ENCODE data around the gene SHOC2.

Gene SHOC2

DNA sequence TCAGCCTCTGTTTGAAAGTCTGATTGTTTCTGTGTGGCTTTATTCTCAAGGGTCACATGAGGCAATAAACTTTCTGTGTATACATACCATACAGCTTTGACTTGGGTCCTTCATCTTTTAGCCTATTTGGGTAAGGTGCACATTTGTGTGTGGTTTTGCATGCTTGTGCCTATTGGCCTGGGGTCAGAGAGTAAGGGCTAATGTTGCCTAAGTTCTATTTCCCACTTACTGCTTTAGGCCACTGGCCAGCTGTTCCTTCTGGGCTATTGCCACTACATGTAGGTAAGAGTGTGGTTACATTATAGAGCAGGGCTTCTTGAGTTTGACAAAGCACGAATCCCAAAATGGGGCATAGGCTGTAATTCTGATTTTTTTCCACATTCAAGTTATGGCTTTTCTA is 22.2 kb upstream of the SHOC2 start:
- Mint-ChIP-seq H3K4me1 (no peaks in the 10 kb centered on the region), H3K36me3 (ENCODE audit: low read depth) (peaks cover 61% of the 10 kb centered on the region), H3K9me3 (no peaks in the 10 kb centered on the region), H3K27ac (no peak overlapping the region), H3K27me3 (ENCODE audit: low read depth, poor library complexity) (no peaks in the 10 kb centered on the region), H3K4me3 (no peak overlapping the region)
- no peak for DNase-seq
- TF ChIP-seq, protein P1, sequence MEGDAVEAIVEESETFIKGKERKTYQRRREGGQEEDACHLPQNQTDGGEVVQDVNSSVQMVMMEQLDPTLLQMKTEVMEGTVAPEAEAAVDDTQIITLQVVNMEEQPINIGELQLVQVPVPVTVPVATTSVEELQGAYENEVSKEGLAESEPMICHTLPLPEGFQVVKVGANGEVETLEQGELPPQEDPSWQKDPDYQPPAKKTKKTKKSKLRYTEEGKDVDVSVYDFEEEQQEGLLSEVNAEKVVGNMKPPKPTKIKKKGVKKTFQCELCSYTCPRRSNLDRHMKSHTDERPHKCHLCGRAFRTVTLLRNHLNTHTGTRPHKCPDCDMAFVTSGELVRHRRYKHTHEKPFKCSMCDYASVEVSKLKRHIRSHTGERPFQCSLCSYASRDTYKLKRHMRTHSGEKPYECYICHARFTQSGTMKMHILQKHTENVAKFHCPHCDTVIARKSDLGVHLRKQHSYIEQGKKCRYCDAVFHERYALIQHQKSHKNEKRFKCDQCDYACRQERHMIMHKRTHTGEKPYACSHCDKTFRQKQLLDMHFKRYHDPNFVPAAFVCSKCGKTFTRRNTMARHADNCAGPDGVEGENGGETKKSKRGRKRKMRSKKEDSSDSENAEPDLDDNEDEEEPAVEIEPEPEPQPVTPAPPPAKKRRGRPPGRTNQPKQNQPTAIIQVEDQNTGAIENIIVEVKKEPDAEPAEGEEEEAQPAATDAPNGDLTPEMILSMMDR (IDR thresholded peaks at IDR 0.05), result no peak

DNA sequence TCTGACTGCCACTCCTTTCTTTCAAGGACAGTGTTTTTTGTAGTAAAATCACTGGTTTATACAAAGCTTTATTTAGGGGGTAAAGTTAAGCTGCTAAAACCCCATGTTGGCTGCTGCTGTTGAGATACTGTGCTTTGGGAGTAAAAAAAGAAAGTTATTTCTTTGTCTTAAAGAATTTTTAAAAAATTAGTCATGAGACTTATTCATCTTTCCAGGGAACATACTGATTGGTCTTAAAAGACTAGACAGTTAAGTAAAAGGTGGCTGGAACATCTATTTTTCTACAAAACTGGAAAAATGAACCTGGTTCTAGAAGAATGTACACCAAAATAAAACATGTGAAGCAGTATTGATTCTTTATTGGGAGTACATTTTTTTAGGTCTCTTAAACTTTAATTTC is 21.0 kb upstream of the SHOC2 start:
- Mint-ChIP-seq H3K27ac (no peak overlapping the region), H3K27me3 (ENCODE audit: low read depth, poor library complexity) (no peaks in the 10 kb centered on the region), H3K9me3 (no peaks in the 10 kb centered on the region), H3K4me3 (no peak overlapping the region), H3K4me1 (peaks cover 4% of the 10 kb centered on the region), H3K36me3 (ENCODE audit: low read depth) (peaks cover 65% of the 10 kb centered on the region)
- TF ChIP-seq, protein P1 (IDR thresholded peaks at IDR 0.05), result no peak
- DNase-seq, result no peak

DNA sequence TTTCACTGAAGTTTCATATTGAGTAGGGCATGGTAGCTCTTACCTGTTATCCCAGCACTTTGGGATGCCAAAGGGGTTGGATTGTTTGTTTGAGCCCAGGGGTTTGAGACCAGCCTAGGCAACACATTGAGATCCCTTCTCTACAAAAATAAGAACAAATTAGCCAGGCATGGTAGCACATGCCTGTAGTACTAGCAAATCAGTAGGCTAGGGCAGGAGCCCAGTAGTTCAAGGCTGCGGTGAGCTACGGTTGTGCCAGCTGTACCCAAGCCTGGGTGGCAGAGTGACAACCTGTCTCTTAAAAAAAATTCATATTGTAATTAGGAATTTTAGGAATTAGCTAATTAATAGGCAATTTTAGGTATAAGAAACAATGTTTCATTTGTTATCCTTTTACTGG is 18.4 kb upstream of the SHOC2 start:
- no peaks in the 10 kb centered on the region for H3K9me3 Mint-ChIP-seq
- no peak overlapping the region for H3K27ac Mint-ChIP-seq
- H3K36me3 Mint-ChIP-seq (ENCODE audit: low read depth), result peaks cover 68% of the 10 kb centered on the region
- peaks cover 5% of the 10 kb centered on the region for H3K4me1 Mint-ChIP-seq
- DNase-seq, result no peak
- H3K4me3 Mint-ChIP-seq, result no peak overlapping the region
- no peaks in the 10 kb centered on the region for H3K27me3 Mint-ChIP-seq (ENCODE audit: low read depth, poor library complexity)
- TF ChIP-seq, protein P1 (IDR thresholded peaks at IDR 0.05), result no peak

DNA sequence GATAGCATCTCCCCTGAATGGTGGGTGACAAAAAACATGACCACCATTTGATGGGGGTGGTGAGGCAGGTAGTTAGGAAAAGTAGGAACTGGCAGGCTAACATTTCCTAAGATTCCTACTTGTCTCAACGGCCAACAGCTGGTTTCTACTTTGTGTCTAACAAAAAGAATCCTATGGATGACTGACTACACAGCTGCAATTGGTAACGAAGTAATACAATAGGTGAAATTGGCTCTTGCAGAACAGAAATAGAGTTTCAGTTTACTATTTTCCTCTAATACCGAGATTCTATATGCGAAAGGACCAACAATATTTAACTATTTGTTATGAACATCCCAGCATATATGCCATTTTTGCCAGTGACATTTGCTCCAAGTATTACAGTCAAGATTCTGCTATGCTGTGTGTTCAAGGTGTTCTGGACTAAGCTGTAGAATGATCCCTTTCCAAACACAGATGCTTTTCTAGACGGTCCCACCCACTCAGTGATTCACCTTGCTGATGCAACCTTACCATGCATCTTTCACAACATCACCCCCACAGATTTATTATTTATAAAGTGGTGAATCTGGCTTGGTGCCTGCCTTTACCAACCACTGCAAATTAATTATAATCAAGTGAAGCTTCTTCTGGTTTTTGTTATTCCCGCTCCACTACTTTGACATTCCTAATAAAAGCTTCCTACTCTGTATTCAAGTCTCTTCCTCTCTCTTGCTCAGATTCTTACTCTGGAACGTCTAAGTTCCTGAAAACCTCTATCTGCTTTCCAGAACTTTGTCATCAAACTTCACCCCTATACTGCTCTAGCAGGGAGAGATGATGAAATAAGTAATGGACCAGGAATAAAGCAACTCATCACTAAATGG is 17.2 kb upstream of the SHOC2 start:
- Mint-ChIP-seq H3K27me3 (ENCODE audit: low read depth, poor library complexity) (no peaks in the 10 kb centered on the region), H3K4me1 (peaks cover 5% of the 10 kb centered on the region), H3K27ac (no peak overlapping the region), H3K4me3 (no peak overlapping the region), H3K9me3 (no peaks in the 10 kb centered on the region), H3K36me3 (ENCODE audit: low read depth) (peaks cover 68% of the 10 kb centered on the region)
- DNase-seq, result no peak
- TF ChIP-seq, protein P1 (IDR thresholded peaks at IDR 0.05), result no peak

DNA sequence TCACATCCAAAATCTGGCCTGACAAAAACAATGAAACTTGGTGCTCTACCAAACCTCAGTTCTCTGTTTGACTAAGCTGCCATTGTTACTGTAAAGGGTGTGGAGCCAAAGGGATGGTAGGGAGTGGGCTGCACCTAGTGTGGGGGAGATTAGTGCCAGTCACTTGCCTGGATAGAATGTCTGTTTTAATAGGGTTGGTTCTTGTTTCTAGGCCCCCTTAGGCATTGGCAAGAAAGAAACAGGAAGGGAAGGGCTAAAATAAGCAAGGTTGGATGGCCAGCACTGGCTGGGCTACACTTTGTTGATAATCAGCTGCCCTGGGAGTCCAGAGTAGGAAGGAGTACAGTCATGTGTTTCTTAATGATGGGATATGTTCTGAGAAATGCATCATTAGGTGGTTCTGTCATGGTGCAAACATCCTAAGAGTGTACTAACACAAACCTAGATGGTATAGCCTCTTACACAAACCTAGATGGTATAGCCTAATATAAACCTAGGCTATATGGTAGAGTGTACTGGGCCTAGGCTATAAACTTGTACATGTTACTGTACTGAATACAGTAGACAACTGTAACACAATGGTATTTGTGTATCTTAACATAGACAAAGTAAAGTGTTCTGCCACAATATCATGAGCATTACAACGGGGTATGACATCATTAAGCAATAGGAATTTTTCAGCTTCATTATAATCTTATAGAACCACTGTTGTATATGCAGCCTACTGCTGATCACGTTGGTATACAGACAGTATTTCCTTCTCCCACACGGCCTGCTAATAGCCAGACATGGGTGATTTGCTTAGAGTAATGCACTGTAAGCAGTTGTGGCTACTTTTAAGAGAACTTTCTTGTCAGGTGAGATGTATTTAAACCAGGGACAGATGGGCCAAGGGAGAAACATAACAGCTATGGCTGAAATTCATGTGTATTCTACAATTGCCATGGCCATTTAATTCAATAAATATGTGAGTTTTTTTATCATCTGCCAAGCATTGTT is 15.8 kb upstream of the SHOC2 start:
- TF ChIP-seq, protein P1 (IDR thresholded peaks at IDR 0.05), result no peak
- DNase-seq, result no peak
- Mint-ChIP-seq H3K36me3 (ENCODE audit: low read depth) (peaks cover 58% of the 10 kb centered on the region), H3K9me3 (no peaks in the 10 kb centered on the region), H3K4me1 (peaks cover 8% of the 10 kb centered on the region), H3K4me3 (no peak overlapping the region), H3K27ac (no peak overlapping the region), H3K27me3 (ENCODE audit: low read depth, poor library complexity) (no peaks in the 10 kb centered on the region)

Measured in nephron progenitor cell (in vitro differentiated cells).